ENCODE results near the gene DUOX1. TPM values are rescaled to one million over a fixed set of nuclear protein-coding genes. Genes with fewer than 3 reads are reported as not detected.

DUOX1 gene
- polyA plus RNA-seq, 3 donors: 0.22 TPM; not detected in 2

DNA sequence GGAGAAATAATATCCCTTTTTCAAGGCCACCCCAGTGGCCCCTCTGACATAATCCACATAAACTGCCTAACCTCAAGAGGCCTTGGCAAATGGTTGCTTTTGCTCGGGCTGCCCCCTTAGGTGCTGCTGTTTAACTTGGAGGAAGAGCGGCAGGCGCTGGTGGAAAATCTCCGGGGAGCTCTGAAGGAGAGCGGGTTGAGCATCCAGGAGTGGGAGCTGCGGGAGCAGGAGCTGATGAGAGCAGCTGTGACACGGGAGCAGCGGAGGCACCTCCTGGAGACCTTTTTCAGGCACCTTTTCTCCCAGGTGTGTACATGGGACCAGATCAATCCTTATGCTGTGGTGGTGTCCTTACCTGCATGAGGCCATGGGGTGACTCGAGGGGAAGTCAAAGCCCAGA, 15.0 kb downstream of the DUOX1 start:
- TF ChIP-seq, protein P1, sequence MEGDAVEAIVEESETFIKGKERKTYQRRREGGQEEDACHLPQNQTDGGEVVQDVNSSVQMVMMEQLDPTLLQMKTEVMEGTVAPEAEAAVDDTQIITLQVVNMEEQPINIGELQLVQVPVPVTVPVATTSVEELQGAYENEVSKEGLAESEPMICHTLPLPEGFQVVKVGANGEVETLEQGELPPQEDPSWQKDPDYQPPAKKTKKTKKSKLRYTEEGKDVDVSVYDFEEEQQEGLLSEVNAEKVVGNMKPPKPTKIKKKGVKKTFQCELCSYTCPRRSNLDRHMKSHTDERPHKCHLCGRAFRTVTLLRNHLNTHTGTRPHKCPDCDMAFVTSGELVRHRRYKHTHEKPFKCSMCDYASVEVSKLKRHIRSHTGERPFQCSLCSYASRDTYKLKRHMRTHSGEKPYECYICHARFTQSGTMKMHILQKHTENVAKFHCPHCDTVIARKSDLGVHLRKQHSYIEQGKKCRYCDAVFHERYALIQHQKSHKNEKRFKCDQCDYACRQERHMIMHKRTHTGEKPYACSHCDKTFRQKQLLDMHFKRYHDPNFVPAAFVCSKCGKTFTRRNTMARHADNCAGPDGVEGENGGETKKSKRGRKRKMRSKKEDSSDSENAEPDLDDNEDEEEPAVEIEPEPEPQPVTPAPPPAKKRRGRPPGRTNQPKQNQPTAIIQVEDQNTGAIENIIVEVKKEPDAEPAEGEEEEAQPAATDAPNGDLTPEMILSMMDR (IDR thresholded peaks at IDR 0.05): no peak
- Histone ChIP-seq H3K4me3 (replicated peaks in 1 of 3; ENCODE audit: low read depth in 2 of 3, low read length in 3 of 3) (no peak overlapping the region), H3K9me3 (replicated peaks in 1 of 2; ENCODE audit: control insufficient read depth in 1 of 2, insufficient read depth in 1 of 2, low read length in 2 of 2) (no peaks in the 10 kb centered on the region), H3K79me2 (ENCODE audit: insufficient read depth, low read length) (no peaks in the 10 kb centered on the region), H4K20me1 (ENCODE audit: insufficient read depth, low read length) (no peaks in the 10 kb centered on the region), H3K36me3 (replicated peaks in 1 of 2; ENCODE audit: control insufficient read depth in 1 of 2, insufficient read depth in 2 of 2, low read length in 2 of 2) (no peaks in the 10 kb centered on the region), H3K27ac (ENCODE audit: low read depth in 1 of 2, low read length in 2 of 2) (no peak overlapping the region), H3K4me2 (replicated peaks; ENCODE audit: extremely low read depth, low read length, poor library complexity, severe bottlenecking) (no peak overlapping the region), H2AFZ (ENCODE audit: insufficient read depth, low read depth, low read length, poor library complexity, severe bottlenecking) (no peak overlapping the region), H3K9ac (ENCODE audit: insufficient read depth, low read length, poor library complexity, severe bottlenecking) (no peak overlapping the region), H3K27me3 (ENCODE audit: control insufficient read depth in 2 of 2, insufficient read depth in 2 of 2, low read length in 2 of 2) (no peaks in the 10 kb centered on the region), H3K4me1 (ENCODE audit: control insufficient read depth in 1 of 2, insufficient read depth in 2 of 2, low read length in 2 of 2) (no peaks in the 10 kb centered on the region)
- intact Hi-C loops (cut with micrococcal nuclease): no loop called here
- Mint-ChIP-seq H3K27me3 (ENCODE audit: low read depth in 3 of 3) (peaks cover 6 to 10% (median 8%) of the 10 kb centered on the region in 3 donors), H3K4me3 (no peak overlapping the region), H3K27ac (no peak overlapping the region), H3K9me3 (no peaks in the 10 kb centered on the region), H3K4me1 (no peaks in the 10 kb centered on the region), H3K36me3 (no peaks in the 10 kb centered on the region)
- no peak for DNase-seq
- WGBS (ENCODE audit: insufficient coverage): 90% methylated on average over 9 of the region's 9 CpGs

DNA sequence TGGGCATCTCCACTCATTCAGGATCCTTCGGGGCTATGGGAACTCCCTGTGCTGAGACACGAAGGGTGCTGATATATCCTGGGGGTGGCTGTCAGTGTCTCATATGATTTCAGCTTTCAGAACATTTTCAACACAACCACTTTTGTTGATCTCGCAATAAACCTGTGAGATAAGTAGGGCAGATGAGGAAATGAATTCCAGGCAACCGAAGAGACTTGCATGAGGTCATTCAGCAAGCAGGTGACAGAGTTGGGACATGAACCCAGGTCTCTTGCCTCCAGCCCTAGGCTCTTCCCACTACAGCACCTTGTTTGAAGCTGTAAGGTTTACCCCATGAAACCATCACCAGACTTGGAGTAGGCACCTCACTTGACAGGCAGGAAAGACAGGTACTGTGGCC, 16.6 kb downstream of the DUOX1 start:
- Histone ChIP-seq H3K36me3 (replicated peaks in 1 of 2; ENCODE audit: control insufficient read depth in 1 of 2, insufficient read depth in 2 of 2, low read length in 2 of 2) (no peaks in the 10 kb centered on the region), H3K4me2 (replicated peaks; ENCODE audit: extremely low read depth, low read length, poor library complexity, severe bottlenecking) (no peak overlapping the region), H3K9me3 (replicated peaks in 1 of 2; ENCODE audit: control insufficient read depth in 1 of 2, insufficient read depth in 1 of 2, low read length in 2 of 2) (no peaks in the 10 kb centered on the region), H3K27ac (ENCODE audit: low read depth in 1 of 2, low read length in 2 of 2) (no peak overlapping the region), H4K20me1 (ENCODE audit: insufficient read depth, low read length) (no peaks in the 10 kb centered on the region), H3K9ac (ENCODE audit: insufficient read depth, low read length, poor library complexity, severe bottlenecking) (no peak overlapping the region), H3K79me2 (ENCODE audit: insufficient read depth, low read length) (no peaks in the 10 kb centered on the region), H3K4me3 (replicated peaks in 1 of 3; ENCODE audit: low read depth in 2 of 3, low read length in 3 of 3) (no peak overlapping the region), H2AFZ (ENCODE audit: insufficient read depth, low read depth, low read length, poor library complexity, severe bottlenecking) (no peak overlapping the region), H3K27me3 (ENCODE audit: control insufficient read depth in 2 of 2, insufficient read depth in 2 of 2, low read length in 2 of 2) (no peaks in the 10 kb centered on the region), H3K4me1 (ENCODE audit: control insufficient read depth in 1 of 2, insufficient read depth in 2 of 2, low read length in 2 of 2) (no peaks in the 10 kb centered on the region)
- Mint-ChIP-seq H3K27ac (no peak overlapping the region), H3K4me1 (no peaks in the 10 kb centered on the region), H3K4me3 (no peak overlapping the region), H3K36me3 (no peaks in the 10 kb centered on the region), H3K27me3 (ENCODE audit: low read depth in 3 of 3) (peaks cover 6 to 9% (median 7%) of the 10 kb centered on the region in 3 donors), H3K9me3 (no peaks in the 10 kb centered on the region)
- WGBS (ENCODE audit: insufficient coverage): no CpG with 5 or more reads among the region's 4 CpGs
- TF ChIP-seq, protein P1 (IDR thresholded peaks at IDR 0.05): no peak
- intact Hi-C loops (cut with micrococcal nuclease): no loop called here
- no peak for DNase-seq

Measured in CD14-positive monocyte (primary cell).